Neural crest cell (in vitro differentiated cells): ENCODE results near the gene WNT7A. TPM values are rescaled to one million over a fixed set of nuclear protein-coding genes. Genes with fewer than 3 reads are reported as not detected.

ENCODE experiments used
- DNase-seq: peaks from one replicate; pipeline ENCODE4 v3.0.0; 2021; ENCODE audit warnings: low read depth, mixed read lengths, low spot score
- H3K27ac Mint-ChIP-seq: one replicate; pipeline ENCODE4 v1.8.0; 2021; ENCODE audit warnings: mild to moderate bottlenecking, mixed read lengths; ENCODE audit not compliant: unreplicated experiment
- H3K27me3 Mint-ChIP-seq: 2 replicates; pipeline ENCODE4 v1.8.0; 2021; ENCODE audit warnings: low read depth, mild to moderate bottlenecking, mixed read lengths
- H3K36me3 Mint-ChIP-seq: 2 replicates; pipeline ENCODE4 v1.8.0; 2021; ENCODE audit warnings: low read depth, mild to moderate bottlenecking, mixed read lengths
- H3K4me1 Mint-ChIP-seq: 2 replicates; pipeline ENCODE4 v1.8.0; 2021; ENCODE audit warnings: mixed read lengths
- H3K4me3 Mint-ChIP-seq: one replicate; pipeline ENCODE4 v1.8.0; 2021; ENCODE audit warnings: mild to moderate bottlenecking, mixed read lengths
- H3K9me3 Mint-ChIP-seq: 2 replicates; pipeline ENCODE4 v1.8.0; 2021; ENCODE audit warnings: mixed read lengths
- total RNA-seq: library from RNA; stranded (reverse); gene quantifications from 2 replicates; pipeline ENCODE4 v1.2.1, GENCODE V29; 2021
- TF ChIP-seq, protein P1 (sequence below): fragments of 200-600 bp; sonication (generic); conservative IDR thresholded peaks from 2 replicates; pipeline ENCODE4 v1.5.0; 2021; ENCODE audit warnings: antibody characterized with exemption, mild to moderate bottlenecking

Gene WNT7A
- total RNA-seq, 1 donor from 2014 or later: 9.8 TPM

- H3K36me3 Mint-ChIP-seq: no peaks in the 10 kb centered on the region
- H3K4me1 Mint-ChIP-seq: no peaks in the 10 kb centered on the region
- no peak for DNase-seq
- no peak overlapping the region for H3K27ac Mint-ChIP-seq
- H3K9me3 Mint-ChIP-seq: no peaks in the 10 kb centered on the region
- H3K4me3 Mint-ChIP-seq: no peak overlapping the region
- TF ChIP-seq, protein P1, sequence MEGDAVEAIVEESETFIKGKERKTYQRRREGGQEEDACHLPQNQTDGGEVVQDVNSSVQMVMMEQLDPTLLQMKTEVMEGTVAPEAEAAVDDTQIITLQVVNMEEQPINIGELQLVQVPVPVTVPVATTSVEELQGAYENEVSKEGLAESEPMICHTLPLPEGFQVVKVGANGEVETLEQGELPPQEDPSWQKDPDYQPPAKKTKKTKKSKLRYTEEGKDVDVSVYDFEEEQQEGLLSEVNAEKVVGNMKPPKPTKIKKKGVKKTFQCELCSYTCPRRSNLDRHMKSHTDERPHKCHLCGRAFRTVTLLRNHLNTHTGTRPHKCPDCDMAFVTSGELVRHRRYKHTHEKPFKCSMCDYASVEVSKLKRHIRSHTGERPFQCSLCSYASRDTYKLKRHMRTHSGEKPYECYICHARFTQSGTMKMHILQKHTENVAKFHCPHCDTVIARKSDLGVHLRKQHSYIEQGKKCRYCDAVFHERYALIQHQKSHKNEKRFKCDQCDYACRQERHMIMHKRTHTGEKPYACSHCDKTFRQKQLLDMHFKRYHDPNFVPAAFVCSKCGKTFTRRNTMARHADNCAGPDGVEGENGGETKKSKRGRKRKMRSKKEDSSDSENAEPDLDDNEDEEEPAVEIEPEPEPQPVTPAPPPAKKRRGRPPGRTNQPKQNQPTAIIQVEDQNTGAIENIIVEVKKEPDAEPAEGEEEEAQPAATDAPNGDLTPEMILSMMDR: no peak
- H3K27me3 Mint-ChIP-seq: peaks cover 83% of the 10 kb centered on the region
Measured at GRCh38 chr3:13883681-13884080, 3.8 kb upstream of the WNT7A start.

- no peaks in the 10 kb centered on the region for H3K36me3 Mint-ChIP-seq
- no peaks in the 10 kb centered on the region for H3K4me1 Mint-ChIP-seq
- no peak overlapping the region for H3K27ac Mint-ChIP-seq
- no peaks in the 10 kb centered on the region for H3K9me3 Mint-ChIP-seq
- no peak for DNase-seq
- H3K27me3 Mint-ChIP-seq: peaks cover 90% of the 10 kb centered on the region
- TF ChIP-seq, protein P1: no peak
- H3K4me3 Mint-ChIP-seq: no peak overlapping the region
Measured at GRCh38 chr3:13882876-13883275, 3.0 kb upstream of the WNT7A start.

DNA sequence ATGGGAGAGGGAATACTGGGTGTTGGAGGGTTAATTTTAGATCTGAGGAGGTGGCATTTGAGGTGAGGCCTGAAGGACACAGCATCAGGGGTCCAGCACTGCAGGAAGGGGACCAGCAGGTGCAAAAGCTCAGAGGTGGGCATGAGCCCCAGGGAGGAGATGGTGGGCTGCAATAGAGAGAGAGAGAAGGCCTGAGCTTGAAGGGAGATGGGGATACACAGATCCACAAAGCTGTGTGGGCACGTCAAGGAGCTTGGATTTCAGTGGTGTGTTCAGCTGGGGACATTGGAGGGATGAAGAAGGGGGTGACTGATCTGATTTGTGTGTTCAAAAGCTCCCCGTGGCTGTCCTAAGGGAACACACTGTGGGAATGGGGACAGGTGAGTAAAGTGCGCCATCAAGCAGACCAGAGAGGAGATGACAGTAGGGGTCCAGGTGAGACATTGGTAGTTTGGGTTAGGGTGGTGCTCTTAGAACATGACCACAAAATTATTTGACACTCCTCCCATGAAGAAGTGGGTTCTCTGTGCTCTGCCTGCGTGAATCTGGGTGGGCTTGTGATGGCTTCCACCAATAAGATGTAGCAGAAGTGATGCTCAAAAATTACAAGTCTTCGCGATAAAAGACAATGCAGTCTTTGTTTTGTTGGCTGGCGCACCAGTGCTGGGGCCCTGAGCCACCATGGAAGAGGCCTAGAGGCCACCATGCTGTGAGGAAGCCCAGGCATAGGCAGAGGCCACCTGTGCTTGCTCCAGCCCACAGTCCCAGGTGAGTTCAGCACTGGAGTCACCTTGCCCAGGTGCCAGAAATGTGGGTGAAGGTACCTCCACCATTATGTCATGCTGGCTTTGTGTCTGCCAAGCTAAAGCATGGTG lies 1.9 kb upstream of the WNT7A start:
- H3K4me1 Mint-ChIP-seq: peaks cover 7% of the 10 kb centered on the region
- peak overlapping the region; percentile 52 for H3K4me3 Mint-ChIP-seq
- no peak for DNase-seq
- H3K27me3 Mint-ChIP-seq: peaks cover 91% of the 10 kb centered on the region
- peaks cover 2% of the 10 kb centered on the region for H3K36me3 Mint-ChIP-seq
- TF ChIP-seq, protein P1: no peak
- no peak overlapping the region for H3K27ac Mint-ChIP-seq
- H3K9me3 Mint-ChIP-seq: no peaks in the 10 kb centered on the region

DNA sequence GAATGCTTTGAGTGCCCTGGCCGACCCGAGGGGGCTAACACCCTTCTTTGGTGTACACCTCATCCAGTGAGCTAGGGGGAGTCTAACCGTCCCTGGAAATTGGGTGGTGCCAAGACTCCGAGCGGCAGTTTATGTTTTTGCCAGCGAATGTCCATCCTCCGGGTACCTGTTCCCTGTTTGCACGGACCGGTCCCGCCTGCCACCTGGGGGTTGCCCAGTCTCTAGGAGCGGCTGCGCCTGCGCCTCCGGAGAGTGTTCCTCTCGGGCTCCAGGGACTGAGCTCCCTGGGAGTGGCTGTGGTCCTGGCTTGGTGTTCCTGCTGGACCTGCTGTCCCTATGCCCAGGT lies 913 bp upstream of the WNT7A start:
- peak overlapping the region; percentile 52 for H3K4me3 Mint-ChIP-seq
- DNase-seq: no peak
- peaks cover 3% of the 10 kb centered on the region for H3K36me3 Mint-ChIP-seq

GRCh38 chr3:13879102-13879945 lies 547 bp downstream of the WNT7A start:
- peaks cover 3% of the 10 kb centered on the region for H3K36me3 Mint-ChIP-seq

More for the DNA sequence above, 913 bp upstream of the WNT7A start:
- H3K27ac Mint-ChIP-seq: no peak overlapping the region
- TF ChIP-seq, protein P1: no peak
- H3K4me1 Mint-ChIP-seq: peaks cover 15% of the 10 kb centered on the region
- no peaks in the 10 kb centered on the region for H3K9me3 Mint-ChIP-seq
- H3K27me3 Mint-ChIP-seq: peaks cover 93% of the 10 kb centered on the region

More at GRCh38 chr3:13879102-13879945, 547 bp downstream of the WNT7A start:
- TF ChIP-seq, protein P1: no peak
- H3K27me3 Mint-ChIP-seq: peaks cover 84% of the 10 kb centered on the region
- DNase-seq: no peak
- H3K27ac Mint-ChIP-seq: no peak overlapping the region
- H3K4me1 Mint-ChIP-seq: peaks cover 18% of the 10 kb centered on the region
- H3K9me3 Mint-ChIP-seq: no peaks in the 10 kb centered on the region
- H3K4me3 Mint-ChIP-seq: peak overlapping the region; percentile 86
